ENCODE results near the gene HAPLN3.
A peak's percentile ranks its signal among the peaks of the same experiment; 100 is the strongest.
"Not testable (repeated sequence)": the region's sequence is repeated elsewhere in the genome, so short reads cannot be mapped to it uniquely, and the experiment has no call there.

HAPLN3 gene, protein sequence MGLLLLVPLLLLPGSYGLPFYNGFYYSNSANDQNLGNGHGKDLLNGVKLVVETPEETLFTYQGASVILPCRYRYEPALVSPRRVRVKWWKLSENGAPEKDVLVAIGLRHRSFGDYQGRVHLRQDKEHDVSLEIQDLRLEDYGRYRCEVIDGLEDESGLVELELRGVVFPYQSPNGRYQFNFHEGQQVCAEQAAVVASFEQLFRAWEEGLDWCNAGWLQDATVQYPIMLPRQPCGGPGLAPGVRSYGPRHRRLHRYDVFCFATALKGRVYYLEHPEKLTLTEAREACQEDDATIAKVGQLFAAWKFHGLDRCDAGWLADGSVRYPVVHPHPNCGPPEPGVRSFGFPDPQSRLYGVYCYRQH

GRCh38 chr15:88894819-88895767 is at the start of gene HAPLN3:
HAPLN3 (minus strand) TSS chr15:88895544; CDS start chr15:88887298, 8,246 bp downstream.
- TF ChIP-seq NFRKB (IDR thresholded peaks at IDR 0.05) (no peak), L3MBTL2 (conservative IDR thresholded peaks at IDR 0.05) (peak; percentile 75)
- CTCF ChIA-PET, result interaction anchor here (0.5 to 2.1 kb wide), 3 partner anchors 10 to 21 kb away, joined by 3 to 10 read pairs (median 6); no protein-coding TSS in a partner anchor
- POLR2A ChIA-PET, result interaction anchor here (1.9 kb wide), 1 partner anchor 17 kb away, joined by 9 read pairs; no protein-coding TSS in a partner anchor

GRCh38 chr15:88940110-88940675 is 44.8 kb upstream of the HAPLN3 start:
- no peak for TF ChIP-seq FOXK2 (IDR thresholded peaks at IDR 0.05)
- no peak for TF ChIP-seq ZNF384 (IDR thresholded peaks at IDR 0.05)
- no peak for TF ChIP-seq SUZ12 (IDR thresholded peaks at IDR 0.05)
- TF ChIP-seq, protein P1, sequence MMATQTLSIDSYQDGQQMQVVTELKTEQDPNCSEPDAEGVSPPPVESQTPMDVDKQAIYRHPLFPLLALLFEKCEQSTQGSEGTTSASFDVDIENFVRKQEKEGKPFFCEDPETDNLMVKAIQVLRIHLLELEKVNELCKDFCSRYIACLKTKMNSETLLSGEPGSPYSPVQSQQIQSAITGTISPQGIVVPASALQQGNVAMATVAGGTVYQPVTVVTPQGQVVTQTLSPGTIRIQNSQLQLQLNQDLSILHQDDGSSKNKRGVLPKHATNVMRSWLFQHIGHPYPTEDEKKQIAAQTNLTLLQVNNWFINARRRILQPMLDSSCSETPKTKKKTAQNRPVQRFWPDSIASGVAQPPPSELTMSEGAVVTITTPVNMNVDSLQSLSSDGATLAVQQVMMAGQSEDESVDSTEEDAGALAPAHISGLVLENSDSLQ (IDR thresholded peaks at IDR 0.05), result no peak
- TF ChIP-seq ARNT (IDR thresholded peaks at IDR 0.05), result no peak
- no peak for TF ChIP-seq CTBP1 (IDR thresholded peaks at IDR 0.05; ENCODE audit: borderline replicate concordance)
- no peak for TF ChIP-seq ELF4 (IDR thresholded peaks at IDR 0.05)
- no peak for TF ChIP-seq BHLHE40 (IDR thresholded peaks at IDR 0.05; ENCODE audit: borderline replicate concordance)
- no peak for TF ChIP-seq SP1 (IDR thresholded peaks at IDR 0.05)
- TF ChIP-seq L3MBTL2 (conservative IDR thresholded peaks at IDR 0.05), result no peak
- no peak for TF ChIP-seq LEF1 (IDR thresholded peaks at IDR 0.05; ENCODE audit: borderline replicate concordance)
- no peak for TF ChIP-seq TARDBP (IDR thresholded peaks at IDR 0.05)
- TF ChIP-seq FOXA1 (IDR thresholded peaks at IDR 0.05), result no peak
- CTCF ChIA-PET, result no interaction called here
- POLR2A ChIA-PET, result no interaction called here
- DNase-seq (ENCODE audit: extremely low spot score), result no peak

More at GRCh38 chr15:88894819-88895767, at the start of gene HAPLN3:
- peak; percentile 67 for DNase-seq (ENCODE audit: extremely low spot score)

- TF ChIP-seq CTBP1 (IDR thresholded peaks at IDR 0.05; ENCODE audit: borderline replicate concordance), result no peak
- TF ChIP-seq BHLHE40 (IDR thresholded peaks at IDR 0.05; ENCODE audit: borderline replicate concordance), result no peak
- ChIA-PET POLR2A (no interaction called here), CTCF (interaction anchor here (0.5 to 0.7 kb wide), 2 partner anchors 34 to 65 kb away, joined by 3 read pairs; no protein-coding TSS in a partner anchor)
- no peak for DNase-seq (ENCODE audit: extremely low spot score)
These were observed 44.1 kb upstream of the HAPLN3 start for GRCh38 chr15:88939486-88939806.

- TF ChIP-seq TARDBP (IDR thresholded peaks at IDR 0.05) (no peak), FOXA1 (IDR thresholded peaks at IDR 0.05) (no peak)
- POLR2A ChIA-PET, result no interaction called here
- CTCF ChIA-PET, result interaction anchor here (0.5 to 0.7 kb wide), 2 partner anchors 34 to 65 kb away, joined by 3 read pairs; no protein-coding TSS in a partner anchor
- no peak for DNase-seq (ENCODE audit: extremely low spot score)
These were observed 43.6 kb upstream of the HAPLN3 start for GRCh38 chr15:88938802-88939485.

- CTCF ChIA-PET; POLR2A ChIA-PET; DNase-seq (ENCODE audit: extremely low spot score): not testable (repeated sequence)
These were observed 39.1 kb upstream of the HAPLN3 start for GRCh38 chr15:88934449-88934848.

DNA sequence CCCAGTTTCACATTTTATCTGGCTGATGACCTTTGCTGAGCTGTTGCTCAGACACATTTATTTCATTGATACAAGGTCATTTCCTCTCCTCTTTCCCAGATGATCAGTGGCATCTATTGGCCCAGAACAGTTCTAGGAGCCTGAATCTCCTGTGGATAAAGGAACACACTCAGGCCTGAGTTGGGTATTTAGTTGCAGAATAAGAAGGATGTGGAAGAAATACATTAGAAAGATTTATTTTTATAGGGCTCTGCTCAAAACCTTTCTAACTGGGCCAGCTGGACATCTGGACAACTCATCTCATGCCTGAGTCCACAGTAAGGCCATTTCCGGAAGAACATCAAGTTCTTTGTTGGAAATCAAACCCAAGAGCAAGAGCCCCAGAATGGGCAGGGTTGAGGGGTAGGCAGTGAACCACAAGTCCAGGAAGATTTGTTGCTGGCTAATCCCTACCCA is 37.6 kb upstream of the HAPLN3 start:
- ChIA-PET POLR2A (no interaction called here), CTCF (no interaction called here)
- no peak for DNase-seq (ENCODE audit: extremely low spot score)
- TF ChIP-seq ARNT (IDR thresholded peaks at IDR 0.05), result no peak
- TF ChIP-seq NFRKB (IDR thresholded peaks at IDR 0.05), result no peak
- no peak for TF ChIP-seq TARDBP (IDR thresholded peaks at IDR 0.05)
- TF ChIP-seq, protein P1 (IDR thresholded peaks at IDR 0.05), result no peak
- no peak for TF ChIP-seq FOXM1 (IDR thresholded peaks at IDR 0.05; ENCODE audit: borderline replicate concordance)
- TF ChIP-seq L3MBTL2 (conservative IDR thresholded peaks at IDR 0.05), result no peak
- TF ChIP-seq FOXK2 (IDR thresholded peaks at IDR 0.05), result no peak
- TF ChIP-seq HDGF (IDR thresholded peaks at IDR 0.05; ENCODE audit: borderline replicate concordance), result no peak
- TF ChIP-seq ELF4 (IDR thresholded peaks at IDR 0.05), result no peak
- TF ChIP-seq FOXA1 (IDR thresholded peaks at IDR 0.05), result no peak
- TF ChIP-seq LEF1 (IDR thresholded peaks at IDR 0.05; ENCODE audit: borderline replicate concordance), result no peak
- no peak for TF ChIP-seq CTBP1 (IDR thresholded peaks at IDR 0.05; ENCODE audit: borderline replicate concordance)
- TF ChIP-seq ZNF384 (IDR thresholded peaks at IDR 0.05), result no peak
- TF ChIP-seq SUZ12 (IDR thresholded peaks at IDR 0.05), result no peak
- TF ChIP-seq SP1 (IDR thresholded peaks at IDR 0.05), result no peak
- no peak for TF ChIP-seq BHLHE40 (IDR thresholded peaks at IDR 0.05; ENCODE audit: borderline replicate concordance)
